GM19395 (cell line): ENCODE measurements around the gene BLVRA.

Experiments
- ATAC-seq: cut with Tn5 transposase; IDR thresholded peaks from one replicate; pipeline ENCODE4 v1.9.1; 2021; ENCODE audit warnings: mild to moderate bottlenecking, moderate library complexity; ENCODE audit not compliant: unreplicated experiment

BLVRA gene

DNA sequence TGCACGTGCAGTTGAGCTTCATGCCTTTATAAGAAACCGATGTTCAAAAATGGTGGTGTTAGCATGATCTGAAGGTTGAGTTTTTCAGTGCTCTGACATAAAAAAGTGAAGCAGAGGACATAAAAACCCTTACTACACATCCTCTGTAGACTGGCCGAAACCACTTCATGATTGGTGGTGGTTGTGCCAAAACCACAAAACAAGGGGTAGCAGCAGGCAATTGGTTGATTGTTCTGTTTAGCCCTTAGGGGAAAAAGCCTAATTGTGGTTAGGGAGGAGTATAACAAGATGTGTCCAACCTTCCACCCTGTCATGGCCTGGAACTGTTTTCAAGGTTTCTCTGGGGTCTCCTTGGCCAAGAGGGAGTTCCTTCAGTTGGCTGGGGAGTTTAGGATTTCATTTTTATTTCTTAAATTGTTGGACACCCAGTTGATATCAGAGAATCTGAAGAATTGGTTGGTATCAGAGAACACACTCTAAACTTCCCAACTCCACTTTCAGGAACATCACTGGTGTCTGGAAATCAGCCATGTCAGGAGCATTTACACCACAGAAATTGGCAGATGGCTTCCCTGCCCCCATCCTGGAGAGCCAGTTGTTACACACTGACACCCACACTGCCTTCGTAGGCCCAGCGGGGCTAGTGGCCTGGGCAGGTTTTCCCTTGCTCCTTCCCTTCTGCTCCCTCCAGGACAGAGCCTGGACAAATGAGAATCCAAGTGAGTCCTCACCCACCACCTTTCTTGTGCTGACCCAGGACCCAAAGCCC, 92.1 kb downstream of the BLVRA start:
- ATAC-seq = no peak

DNA sequence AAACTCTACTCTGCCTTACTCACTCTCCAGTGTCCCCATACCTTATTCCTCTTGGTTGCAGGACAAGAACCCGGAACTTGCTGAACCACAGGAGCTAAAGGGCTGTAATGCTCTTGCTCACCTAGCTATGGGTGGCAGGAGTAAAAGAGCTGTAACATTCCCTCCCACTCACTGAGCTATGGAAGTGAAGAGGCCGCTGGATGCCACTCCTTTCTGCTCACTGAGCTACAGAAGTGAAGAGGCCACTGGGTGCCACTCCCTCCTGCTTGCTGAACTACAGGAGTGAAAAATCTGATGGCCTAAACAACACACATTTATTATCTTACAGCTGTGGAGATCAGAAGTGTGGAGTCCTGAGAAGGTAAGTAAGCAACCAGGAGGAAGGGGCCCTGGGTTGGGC, 93.3 kb downstream of the BLVRA start:
- ATAC-seq = no peak

DNA sequence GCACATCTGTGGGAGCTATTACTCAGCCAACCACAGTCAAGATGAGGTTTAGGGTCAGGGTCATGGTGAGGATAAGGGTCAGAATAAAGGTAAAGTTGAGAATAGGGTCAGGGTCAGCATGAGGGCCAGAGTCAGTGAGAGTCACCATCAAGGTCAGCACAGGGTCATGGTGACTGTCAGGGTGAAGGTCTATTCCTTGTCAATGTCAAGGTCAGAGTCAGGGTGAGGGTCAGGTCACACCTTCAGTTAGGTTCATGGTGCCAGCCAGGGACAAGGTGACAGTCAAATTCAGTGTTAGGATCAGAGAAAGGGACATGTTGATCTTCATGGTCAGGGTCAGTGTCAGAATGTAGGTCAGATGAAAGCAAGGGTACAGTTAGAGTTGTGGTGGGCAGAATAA, 96.7 kb downstream of the BLVRA start:
- no peak for ATAC-seq

DNA sequence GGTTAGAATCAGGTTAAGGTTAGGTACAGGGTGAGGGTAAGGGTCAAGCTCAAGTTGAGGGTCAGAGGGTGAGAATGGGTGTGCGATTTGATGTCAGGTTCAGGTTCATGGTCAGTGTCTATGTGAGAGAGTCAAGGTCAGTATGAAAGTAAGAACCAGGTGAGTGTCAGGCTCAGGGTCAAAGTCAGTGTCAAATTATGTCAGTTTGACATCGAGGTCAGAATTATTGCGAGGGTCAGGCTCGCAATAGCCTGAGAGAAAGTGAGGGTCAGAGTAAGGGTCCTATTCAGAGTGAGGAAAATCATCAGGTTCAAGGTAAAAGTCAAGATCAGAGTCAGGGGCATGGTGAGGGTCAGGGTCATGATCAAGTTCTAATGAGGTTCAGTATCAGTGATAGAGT, 97.8 kb downstream of the BLVRA start:
- ATAC-seq = no peak
